ENCODE measurements around the gene CTDNEP1.

CTDNEP1 gene

DNA sequence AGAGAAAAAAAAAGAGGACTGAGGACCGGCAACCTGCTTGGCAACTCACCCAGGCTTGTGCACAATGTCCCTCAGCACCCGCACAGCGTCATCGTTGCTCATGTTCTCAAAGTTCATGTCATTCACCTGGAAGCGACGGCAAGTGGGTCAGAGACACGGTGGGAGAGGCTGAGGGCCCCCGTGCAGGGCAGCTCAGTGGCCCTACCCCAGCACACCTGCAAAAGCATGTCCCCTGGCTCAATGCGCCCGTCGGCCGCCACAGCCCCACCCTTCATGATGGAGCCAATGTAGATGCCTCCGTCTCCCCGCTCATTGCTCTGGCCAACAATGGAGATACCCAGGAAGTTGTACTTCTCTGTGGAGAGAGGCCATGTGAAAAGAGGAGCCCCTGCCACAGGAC is 22.6 kb downstream of the CTDNEP1 start:
- no peak for DNase-seq (ENCODE audit: low read depth)

DNA sequence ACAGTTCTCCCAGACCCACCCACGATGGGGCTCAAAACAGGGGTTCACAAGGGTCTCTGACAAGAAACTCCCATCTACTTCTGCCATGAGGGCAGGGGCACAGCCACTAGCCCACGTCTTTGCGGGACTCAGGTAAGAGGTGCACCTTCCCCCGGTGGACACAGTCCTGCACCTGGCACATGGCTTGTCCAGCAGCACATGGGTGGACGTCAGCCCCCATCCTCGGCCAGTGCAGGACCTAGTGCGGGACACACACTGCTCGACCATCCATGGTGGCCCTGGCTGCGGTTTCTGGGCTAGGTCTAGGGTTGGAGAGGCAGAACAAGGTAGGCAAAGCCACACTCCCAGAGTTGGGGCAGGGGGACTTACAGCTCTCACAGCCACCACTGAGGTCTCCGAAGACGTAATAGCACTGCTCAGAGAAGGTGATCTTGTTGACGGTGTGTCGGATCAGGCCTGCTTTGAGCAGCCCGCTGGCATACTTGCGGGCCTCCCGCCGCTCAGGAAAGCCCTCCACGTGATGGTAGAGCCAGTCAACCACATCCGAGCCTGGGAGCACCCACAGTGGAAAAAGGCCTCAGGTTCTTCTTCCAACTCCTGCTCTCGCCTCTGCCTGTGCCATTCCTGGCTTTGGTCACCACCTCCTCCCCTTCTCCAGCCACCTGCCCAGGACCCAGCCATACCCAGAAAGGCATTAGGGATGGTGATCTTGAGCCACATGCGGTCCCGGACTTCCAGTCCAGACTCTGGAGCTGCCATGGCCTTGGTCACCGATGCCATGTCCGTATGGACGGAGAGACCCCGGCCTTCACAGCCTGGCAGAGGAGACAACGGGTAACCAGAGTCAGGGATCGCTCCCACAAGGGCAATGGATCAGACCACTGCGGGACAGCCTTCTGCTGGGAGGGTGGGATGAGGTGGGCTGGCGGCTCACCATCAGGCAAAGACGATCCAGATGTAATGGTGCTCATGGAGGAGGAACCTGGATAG is 24.5 kb downstream of the CTDNEP1 start:
- no peak for DNase-seq (ENCODE audit: low read depth)

DNA sequence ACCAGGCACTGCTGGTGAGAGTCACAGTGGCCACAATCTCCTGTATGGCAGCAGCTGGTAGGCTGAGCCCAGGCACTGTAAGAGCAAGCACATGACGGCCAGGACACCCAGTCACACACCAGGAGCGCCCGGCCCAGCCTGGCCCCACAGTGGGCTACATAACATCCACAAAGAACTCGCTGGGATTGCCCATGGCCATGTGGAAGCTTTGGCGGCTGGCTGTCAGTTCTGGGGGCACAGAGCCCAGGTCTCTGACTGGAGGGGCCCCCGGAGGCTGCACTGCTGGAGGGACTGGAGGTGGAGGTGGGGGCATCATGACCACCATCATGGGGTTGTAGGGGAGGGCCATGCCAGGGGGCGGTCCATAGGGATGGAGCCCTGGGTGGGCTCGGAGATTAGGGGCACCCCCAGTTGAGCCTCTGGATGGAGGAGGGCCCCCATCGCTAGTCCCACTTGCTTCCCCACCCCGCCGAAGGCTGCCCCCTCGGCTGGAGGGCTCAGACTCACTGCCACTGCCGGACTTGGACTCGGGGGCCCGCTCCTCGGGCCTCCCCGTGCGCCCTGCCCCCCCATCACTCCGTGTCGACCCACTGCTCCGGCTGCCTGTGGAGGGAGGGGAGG is 25.7 kb downstream of the CTDNEP1 start:
- DNase-seq (ENCODE audit: low read depth), result no peak

DNA sequence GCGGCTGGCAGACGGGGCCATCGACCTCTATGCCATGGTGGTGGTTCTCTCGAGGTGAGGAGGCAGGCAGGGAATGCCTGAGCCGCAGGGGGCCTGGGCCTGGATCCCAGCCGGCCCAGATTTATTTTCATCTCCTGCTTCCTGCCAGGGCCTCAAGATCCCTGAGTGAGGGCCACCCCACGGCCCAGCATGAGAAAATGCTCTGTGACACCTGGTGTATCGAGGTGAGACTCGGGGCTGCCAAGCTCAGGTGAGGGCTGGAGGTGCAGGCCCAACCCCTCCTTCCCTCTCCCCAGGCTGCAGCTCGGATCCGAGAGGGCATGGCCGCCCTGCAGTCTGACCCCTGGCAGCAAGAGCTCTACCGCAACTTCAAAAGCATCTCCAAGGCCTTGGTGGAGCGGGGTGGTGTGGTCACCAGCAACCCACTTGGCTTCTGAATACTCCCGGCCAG is 26.8 kb downstream of the CTDNEP1 start:
- DNase-seq (ENCODE audit: low read depth), result no peak

DNA sequence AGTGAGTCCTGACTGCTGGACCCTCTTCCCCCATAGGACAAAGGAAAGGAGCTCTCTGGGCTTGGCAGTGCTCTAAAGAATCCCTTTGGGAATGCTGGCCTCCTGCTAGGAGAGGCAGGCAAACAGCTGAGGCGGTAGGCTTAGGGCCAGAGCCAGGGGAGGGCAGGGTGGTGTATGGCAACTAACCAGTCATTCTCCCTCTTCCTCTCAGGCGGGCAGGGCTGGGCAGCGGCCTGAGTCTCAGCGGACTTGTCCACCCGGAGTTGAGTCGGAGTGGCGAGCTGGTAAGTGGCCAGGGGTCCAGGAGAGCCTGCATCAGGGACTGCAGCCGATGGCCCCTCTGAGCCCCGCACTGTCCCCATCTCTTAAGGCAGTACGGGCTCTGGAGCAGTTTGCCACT is 27.4 kb downstream of the CTDNEP1 start:
- no peak for DNase-seq (ENCODE audit: low read depth)

DNA sequence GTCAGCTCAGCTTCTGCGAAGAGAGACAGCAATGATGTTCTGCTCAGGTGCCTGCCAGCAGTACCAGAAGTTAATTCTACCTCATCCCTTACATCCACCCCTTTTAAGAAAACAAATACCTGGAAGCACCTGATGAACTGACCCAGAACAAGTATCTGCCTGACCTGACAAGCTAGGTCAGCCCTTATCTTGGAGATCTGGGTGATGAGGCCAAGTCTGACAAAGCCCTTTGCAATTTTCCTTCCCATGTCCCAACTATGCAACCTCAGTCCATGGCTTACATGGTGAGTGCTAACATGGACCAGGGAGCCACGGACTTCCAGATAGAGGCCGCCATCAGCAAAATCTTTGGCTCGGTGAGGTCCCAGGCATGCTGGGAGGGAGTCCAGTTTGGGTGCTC is 28.2 kb downstream of the CTDNEP1 start:
- DNase-seq (ENCODE audit: low read depth), result no peak

DNA sequence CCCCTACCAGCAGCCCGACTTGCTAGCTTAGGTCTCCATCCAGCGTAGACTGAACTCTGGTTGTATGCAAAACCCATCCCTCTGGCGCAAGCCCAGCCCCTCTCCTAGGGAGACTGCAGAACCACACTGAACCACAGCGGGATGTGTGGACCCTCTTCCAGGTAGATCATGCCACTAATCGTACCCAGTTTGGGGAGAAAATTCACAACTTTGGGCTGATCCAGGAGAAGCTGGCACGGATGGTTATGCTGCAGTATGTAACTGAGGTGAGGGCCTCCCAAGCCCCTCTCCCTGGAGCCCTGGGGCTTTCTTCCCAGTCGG is 28.6 kb downstream of the CTDNEP1 start:
- no peak for DNase-seq (ENCODE audit: low read depth)

DNA sequence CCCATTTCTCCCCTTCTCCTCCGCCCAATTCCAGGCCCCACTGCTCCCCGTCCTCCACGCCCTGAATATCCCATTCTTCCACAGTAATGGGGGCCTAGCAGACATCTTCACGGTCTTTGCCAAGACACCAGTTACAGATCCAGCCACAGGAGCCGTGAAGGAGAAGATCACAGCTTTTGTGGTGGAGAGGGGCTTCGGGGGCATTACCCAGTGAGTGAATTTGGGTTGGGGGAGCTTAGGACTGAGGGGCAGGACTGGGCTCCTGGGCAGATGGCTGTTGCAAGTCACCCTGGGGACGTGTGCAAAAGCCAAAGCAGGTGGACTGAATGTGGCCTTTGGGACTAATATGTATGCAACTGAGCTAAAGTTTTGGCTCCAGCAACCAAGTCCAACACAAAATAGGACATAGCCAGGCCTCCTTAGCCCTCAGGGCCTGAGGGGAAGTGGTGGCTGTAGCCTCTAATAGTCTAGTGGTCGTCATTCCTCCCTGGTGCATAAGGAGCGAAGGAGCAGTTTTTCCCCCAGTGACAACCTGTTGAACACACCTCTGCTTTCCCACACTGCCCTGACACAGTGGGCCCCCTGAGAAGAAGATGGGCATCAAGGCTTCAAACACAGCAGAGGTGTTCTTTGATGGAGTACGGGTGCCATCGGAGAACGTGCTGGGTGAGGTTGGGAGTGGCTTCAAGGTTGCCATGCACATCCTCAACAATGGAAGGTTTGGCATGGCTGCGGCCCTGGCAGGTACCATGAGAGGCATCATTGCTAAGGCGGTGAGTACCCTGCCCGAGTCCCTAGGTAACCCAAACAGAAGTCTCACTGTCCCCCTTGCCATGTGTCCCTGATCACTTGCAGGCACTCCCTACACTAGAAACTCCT is 29.2 kb downstream of the CTDNEP1 start:
- DNase-seq (ENCODE audit: low read depth), result no peak

DNA sequence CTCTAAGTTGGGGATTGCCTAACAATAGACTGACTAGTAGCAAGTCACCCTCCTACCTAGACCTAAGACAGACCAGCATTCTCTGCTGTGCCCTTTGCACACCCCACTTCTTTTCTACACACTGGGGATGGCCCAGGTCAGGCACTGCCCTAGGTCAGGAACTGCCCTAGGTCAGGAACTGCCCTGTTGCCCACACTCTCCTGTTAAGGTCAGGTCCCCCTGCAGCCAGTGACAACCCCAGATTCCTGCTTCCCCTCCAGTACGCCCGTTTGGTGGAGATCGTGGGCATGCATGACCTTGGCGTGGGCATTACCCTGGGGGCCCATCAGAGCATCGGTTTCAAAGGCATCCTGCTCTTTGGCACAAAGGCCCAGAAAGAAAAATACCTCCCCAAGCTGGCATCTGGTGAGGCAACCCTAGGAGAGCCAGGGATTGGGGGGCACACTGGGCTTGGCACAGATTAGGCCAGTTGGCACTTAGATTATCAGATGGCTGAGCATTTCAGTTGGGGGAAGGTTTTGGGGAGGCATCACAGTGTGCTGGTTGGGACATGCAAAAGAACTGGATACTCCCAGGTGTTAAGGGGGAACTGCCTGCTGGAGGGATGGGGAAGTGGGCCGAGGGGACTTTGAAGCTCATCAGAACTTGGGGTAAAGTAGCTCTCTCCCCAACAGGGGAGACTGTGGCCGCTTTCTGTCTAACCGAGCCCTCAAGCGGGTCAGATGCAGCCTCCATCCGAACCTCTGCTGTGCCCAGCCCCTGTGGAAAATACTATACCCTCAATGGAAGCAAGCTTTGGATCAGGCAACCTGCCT is 30.0 kb downstream of the CTDNEP1 start:
- no peak for DNase-seq (ENCODE audit: low read depth)

DNA sequence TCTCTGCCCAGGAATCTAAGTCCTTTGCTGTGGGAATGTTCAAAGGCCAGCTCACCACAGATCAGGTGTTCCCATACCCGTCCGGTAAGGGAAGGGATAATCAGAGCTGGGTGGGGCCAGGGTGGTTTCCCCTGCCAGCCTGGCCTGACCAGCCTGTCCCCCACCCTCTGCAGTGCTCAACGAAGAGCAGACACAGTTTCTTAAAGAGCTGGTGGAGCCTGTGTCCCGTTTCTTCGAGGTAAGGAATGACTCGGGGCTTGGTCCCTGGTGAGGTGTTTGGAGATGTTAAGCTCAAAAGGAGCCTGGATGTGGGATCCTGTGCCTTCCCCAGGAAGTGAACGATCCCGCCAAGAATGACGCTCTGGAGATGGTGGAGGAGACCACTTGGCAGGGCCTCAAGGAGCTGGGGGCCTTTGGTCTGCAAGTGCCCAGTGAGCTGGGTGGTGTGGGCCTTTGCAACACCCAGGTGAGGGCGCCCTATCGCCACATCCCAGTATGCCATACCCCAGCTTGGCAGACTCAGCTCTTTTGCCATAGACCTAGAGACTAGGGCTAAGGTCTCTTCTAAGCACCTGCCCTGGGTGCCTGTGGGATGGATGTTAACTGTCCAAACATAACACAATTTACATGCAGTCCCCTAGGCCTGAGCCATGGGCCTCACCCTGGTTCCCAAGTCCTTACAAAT is 30.8 kb downstream of the CTDNEP1 start:
- DNase-seq (ENCODE audit: low read depth), result no peak

DNA sequence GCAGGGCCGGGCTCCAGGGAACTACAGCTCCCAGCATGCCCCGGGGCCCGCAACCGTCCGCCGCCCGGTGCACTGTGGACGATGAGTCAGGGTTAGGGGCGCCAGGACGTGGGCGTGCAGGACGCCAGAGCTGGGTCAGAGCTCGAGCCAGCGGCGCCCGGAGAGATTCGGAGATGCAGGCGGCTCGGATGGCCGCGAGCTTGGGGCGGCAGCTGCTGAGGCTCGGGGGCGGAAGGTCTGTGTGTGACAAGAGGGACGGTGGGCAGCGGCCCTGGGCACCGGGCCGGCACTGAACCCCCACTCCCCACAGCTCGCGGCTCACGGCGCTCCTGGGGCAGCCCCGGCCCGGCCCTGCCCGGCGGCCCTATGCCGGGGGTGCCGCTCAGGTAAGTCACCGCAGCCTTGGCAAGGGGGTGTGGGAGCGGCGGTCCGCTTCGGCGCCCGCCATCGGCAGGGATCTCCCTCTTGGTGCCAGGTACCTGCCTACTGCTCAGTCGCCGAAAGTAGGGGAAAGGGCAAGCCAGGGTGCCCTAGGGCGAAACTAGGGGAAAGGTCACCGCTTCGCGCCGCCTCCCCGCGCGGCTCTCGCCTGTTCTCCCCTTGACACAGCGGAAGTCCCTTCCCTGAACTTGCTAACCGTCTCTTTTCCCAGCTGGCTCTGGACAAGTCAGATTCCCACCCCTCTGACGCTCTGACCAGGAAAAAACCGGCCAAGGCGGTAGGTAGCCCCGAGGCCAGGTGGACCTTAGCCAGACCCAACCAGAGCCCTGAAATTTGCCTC is 31.5 kb downstream of the CTDNEP1 start, which contains the start of the genes ACADVL and DLG4:
Gene ACADVL (plus strand): TSS at position 127 of the 781 bp plus-strand sequence. CDS start 47 bp downstream, at position 174.
Gene DLG4 (minus strand): TSS at position 25 of the 781 bp plus-strand sequence.
- no peak for DNase-seq (ENCODE audit: low read depth)

DNA sequence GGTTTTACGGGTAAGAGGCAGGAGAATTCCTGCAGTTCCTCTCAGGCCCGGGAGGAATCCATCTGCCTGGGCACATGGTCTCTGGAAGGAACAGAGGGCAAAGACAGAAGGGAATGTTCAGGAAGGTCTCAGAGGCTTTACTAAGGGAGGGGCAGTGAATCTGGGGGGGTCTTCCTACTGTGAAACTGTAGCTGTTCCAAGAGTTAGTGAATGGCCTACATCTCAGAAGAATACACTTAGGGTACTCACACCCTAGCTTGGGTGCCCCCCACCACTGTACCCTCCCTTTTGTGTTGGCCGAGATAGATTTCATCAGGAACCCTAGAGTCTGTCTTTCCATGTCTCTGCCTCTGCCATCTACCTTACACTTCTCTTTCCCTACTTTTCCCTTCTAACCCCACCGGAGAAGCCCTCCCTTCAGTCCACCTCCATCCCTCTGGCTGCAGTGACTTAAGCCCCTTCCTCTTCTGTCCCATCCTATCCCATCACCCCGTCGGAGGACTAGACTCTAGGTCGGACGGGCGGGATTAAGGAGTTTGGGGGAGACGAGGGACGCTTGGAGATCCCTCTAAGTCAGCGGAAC is 32.2 kb downstream of the CTDNEP1 start:
- DNase-seq (ENCODE audit: low read depth), result no peak

DNA sequence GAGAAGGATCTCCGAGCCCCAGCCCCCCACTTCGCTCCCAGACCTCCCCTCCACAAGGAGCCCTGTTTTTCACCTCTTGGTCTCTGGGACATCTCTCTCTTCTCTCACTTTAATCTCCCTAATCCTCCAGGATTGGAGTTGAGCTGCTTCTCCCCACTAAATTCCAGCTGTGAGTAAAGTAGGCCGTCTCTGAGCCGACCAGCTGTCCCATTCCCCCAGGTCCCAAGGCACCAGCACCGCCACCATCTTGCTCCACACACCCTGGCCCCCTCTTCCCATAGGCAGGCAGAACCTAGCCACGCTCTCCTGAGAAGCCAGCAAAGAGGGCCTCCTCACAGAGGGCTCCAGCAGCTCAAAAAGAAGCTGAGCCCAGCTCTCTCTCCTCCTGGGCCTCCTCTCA is 32.8 kb downstream of the CTDNEP1 start:
- DNase-seq (ENCODE audit: low read depth), result no peak

DNA sequence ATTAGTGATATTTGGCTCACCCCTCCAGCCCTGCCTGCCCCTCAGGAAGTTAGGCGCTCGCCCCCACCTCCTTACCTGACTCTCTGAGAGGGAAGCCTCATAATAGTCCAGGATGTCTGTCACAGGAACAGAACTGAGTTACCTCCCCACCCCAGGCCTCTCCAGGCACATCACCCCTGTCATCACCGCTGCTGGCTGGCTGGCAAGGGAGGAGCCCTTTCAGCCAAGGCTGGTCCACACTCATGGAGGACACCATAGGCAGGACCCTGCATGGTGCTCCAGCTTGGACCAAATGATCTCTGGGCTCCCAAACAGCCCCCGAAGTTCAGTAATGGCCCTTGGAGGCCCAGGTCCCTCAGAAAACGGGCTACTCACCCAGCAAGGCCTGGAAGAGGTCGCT is 33.4 kb downstream of the CTDNEP1 start:
- no peak for DNase-seq (ENCODE audit: low read depth)

DNA sequence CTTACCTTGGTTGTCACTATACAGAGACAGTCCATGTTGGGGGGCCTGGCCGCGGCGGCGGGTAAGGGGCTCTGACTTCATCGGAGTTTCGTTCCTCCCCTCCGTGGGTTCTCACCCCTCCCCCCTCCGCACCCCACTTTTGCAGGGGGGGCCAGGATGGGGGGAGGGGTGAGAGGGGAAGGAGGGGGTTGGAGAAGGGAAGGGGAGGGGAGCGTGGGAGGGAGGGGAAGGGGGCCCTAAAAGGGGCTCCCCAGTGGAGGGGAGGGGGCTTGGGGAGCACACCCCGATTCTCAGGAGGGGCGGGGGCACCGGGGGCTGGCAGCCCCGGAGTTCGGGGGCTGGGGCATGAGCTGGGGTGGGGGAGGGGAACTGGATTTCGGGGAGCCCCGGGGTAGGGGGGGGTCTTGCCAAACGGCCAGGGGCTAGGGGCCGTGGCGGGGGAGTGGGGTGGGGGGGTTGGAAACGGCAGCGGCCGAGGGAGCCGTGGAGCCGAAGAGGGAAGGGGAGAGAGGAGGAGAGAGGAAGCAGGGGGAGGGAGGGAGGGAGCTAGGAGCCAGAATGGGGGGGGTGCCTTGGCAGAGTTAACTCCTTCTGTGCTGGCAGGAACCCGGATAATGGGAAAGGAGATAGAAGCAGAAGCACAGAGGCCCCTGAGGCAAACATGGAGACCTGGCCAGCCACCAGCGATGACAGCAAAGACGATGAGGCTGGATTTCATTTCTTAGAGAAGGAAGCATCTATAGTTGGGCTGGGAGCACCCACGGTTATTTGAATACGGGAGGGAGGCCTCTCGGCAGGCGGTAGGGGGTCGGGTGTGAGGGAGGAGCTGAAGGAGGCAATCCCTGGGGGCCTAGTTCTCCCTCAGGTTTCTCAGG is 34.2 kb downstream of the CTDNEP1 start:
- no peak for DNase-seq (ENCODE audit: low read depth)

DNA sequence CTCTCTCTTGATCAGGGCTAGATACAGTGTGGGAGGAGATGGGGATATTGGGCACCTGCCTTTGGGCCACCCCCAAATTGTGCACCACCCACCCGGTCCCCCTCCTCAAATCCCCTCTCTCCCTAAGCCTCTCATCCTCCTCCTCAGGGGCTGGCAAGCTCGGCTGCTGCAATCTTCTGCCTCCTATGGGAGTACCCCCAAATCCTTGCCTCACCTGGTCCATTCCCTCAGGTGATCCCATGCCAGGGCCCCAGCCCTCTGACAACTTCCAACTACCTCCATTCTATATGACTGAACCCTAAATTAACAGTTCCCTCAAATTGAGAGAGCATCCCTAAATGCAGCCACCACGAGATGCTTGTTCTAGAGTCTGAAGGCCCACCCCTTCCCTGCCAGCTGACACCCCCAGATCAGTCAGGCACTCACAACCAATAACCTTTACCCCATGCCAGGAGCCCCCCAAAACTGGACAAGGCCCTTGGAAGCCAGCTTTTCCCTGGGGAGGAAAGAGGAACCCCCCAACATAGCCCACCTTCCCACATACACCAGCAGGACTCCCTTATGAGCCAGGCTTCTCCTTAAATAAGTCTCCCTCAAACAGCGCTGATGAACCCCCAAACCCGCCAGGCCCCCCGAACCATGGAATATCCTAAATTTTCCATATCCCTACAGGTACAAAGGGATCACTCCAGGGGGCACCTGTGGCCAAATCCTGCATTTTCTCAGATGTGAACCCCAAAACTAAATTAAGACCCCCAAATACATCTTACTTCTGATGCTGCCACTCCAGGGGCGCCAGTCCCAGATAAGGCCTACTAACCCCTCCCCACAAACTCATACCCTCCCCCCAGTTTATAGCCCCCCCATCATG is 35.1 kb downstream of the CTDNEP1 start:
- DNase-seq (ENCODE audit: low read depth), result no peak

DNA sequence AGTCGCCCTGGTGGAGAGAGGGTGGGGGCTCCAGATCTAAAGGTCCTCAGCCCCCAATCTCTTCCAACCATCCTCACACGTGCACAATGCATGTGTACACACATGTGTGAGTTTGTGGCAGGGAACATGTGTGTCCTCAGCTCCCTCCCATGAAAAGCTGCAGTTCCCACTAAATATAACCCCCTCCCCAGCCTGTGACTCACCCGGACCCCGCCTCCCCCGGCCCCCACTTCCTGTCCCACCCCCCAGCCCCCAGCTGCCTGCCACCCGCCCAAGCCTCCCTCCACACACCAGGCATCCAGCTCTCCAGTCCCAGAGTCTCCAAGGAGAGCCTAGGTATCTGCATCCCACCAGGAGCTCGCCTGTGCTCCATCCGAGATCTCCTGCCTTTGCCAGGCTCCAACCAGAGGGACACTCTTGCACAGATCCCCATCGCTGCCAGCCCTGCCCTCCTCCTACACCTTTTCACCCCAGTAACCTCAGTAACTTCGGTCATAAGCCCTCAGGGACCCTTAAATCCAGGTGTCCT is 35.8 kb downstream of the CTDNEP1 start:
- no peak for DNase-seq (ENCODE audit: low read depth)

All from HS-27A (cell line).